Renal cortex interstitium (tissue), 3 donors: ENCODE results near the gene SLC39A8. TPM values are rescaled to one million over a fixed set of nuclear protein-coding genes. Genes with fewer than 3 reads are reported as not detected.

Source experiments
- polyA plus RNA-seq, 3 donors: library from polyadenylated mRNA; unstranded; fragments of 120-200 nt; gene quantifications; one replicate each; pipeline ENCODE4 v1.2.1, GENCODE V29; 2013; ENCODE audit not compliant: insufficient read length in 3 of 3

The SLC39A8 gene
- polyA plus RNA-seq, 3 donors, result 19.4 to 27.0 (median 23.2) TPM

Other genes starting within 250 kb of the SLC39A8 start
- gene NFKB1, start 155.9 kb upstream of the SLC39A8 start, polyA plus RNA-seq, result 10 to 100 TPM; 25.8 to 27.7 (median 26.0) TPM